Stomach (tissue), 9 donors: ENCODE results near the gene ATP9A. TPM values are rescaled to one million over a fixed set of nuclear protein-coding genes. Genes with fewer than 3 reads are reported as not detected.

Experiments used
- DNase-seq, 2 donors: peaks; one replicate each; pipeline versions ENCODE4 v3.0.0 to v3.0.0-alpha.2; 2013 to 2019
- H3K27ac ChIP-seq, 5 donors: fragments of 200-600 bp in 4 of 5; sonication (generic) in 4 of 5; one replicate each; pipeline ENCODE4 v1.5.1; 2013 to 2019; ENCODE audit warnings: mild to moderate bottlenecking in 1 of 5, moderate library complexity in 1 of 5
- H3K27me3 ChIP-seq, 3 donors: fragments of 200-600 bp; sonication (generic); one replicate each; pipeline ENCODE4 v1.5.1; 2017 to 2019; ENCODE audit warnings: mixed run types in 1 of 3
- H3K36me3 ChIP-seq, 4 donors: fragments of 200-600 bp; sonication (generic); 1 replicate in 3 of 4; 2 replicates in 1 of 4; pipeline ENCODE4 v1.5.1; 2016 to 2019
- H3K4me1 ChIP-seq, 4 donors: fragments of 200-600 bp; sonication (generic); one replicate each; pipeline ENCODE4 v1.5.1; 2016 to 2019
- H3K4me3 ChIP-seq, 4 donors: fragments of 200-600 bp; sonication (generic) in 3 of 4; one replicate each; pipeline ENCODE4 v1.5.1; 2016 to 2019; ENCODE audit warnings: mild to moderate bottlenecking in 1 of 4
- H3K9me3 ChIP-seq, 4 donors: fragments of 200-600 bp; sonication (generic); one replicate each; pipeline ENCODE4 v1.5.1; 2016 to 2019
- EP300 ChIP-seq: sonication (generic); formaldehyde crosslinking; IDR thresholded peaks from one replicate; pipeline ENCODE4 v1.6.1; 2017; ENCODE audit warnings: antibody characterized with exemption
- POLR2A ChIP-seq, 4 donors: fragments of 450-650 bp; IDR thresholded peaks; one replicate each; pipeline ENCODE4 v1.6.1; 2016; ENCODE audit warnings: antibody characterized with exemption in 4 of 4, control low read depth in 2 of 4, mild to moderate bottlenecking in 1 of 4, moderate library complexity in 1 of 4
- POLR2AphosphoS5 ChIP-seq, 3 donors: sonication (generic); formaldehyde crosslinking; IDR thresholded peaks; one replicate each; pipeline ENCODE4 v1.6.1; 2016; ENCODE audit warnings: antibody characterized with exemption in 3 of 3
- WGBS, 5 donors: extraction: QIAGEN DNeasy Blood & Tissue Kit in 3 of 5; methylation state at CpG; one replicate each; pipeline versions ENCODE4 v1.1.5 to v1.1.7; 2013 to 2018; 5-methylcytosine and 5-hydroxymethylcytosine counted together
- intact Hi-C: fragments of 100-400 bp; cut with DNase I; formaldehyde crosslinking; loops from one replicate; pipeline ENCODE4 v1.15.1; 2023; ENCODE audit warnings: low total_unique reads
- polyA plus RNA-seq, 3 donors: library from polyadenylated mRNA; stranded (reverse); fragments of 200-250 nt; gene quantifications; one replicate each; pipeline ENCODE4 v1.2.3, GENCODE V29; 2013
- total RNA-seq, 5 donors: library from RNA; depleted of rRNA; stranded (reverse); fragments of >200 nt; gene quantifications; one replicate each; pipeline versions ENCODE4 v1.1.0 to v1.2.3, GENCODE V29; 2014 to 2016
- TF ChIP-seq, protein P1 (sequence below), 7 experiments: fragments of 450-650 bp in 4 of 7; fragments of 200-600 bp in 3 of 7; sonication (generic) in 3 of 7; IDR thresholded peaks; one replicate each; pipeline ENCODE4 v1.5.1; 2016 to 2019; ENCODE audit warnings: antibody characterized with exemption in 7 of 7, control low read depth in 2 of 7, mild to moderate bottlenecking in 1 of 7
- donor health status: healthy with polysubstance abuse.
- donor health status: Bipolar disorder and iron deficiency.
- donor health status: healthy.

The ATP9A gene
- total and polyA plus RNA-seq, 8 donors: 3.2 to 58.9 (median 12.7) TPM

- Histone ChIP-seq H3K36me3 (peaks cover 0 to 11% (median 9%) of the 10 kb centered on the region in 4 donors), H3K4me3 (no peak overlapping the region), H3K27ac (peak overlapping the region in 1 of 5 donors; percentile 66), H3K4me1 (peaks cover 12 to 27% (median 18%) of the 10 kb centered on the region in 4 donors), H3K9me3 (no peaks in the 10 kb centered on the region), H3K27me3 (no peaks in the 10 kb centered on the region)
- WGBS, 5 donors: 60 to 88% (median 70%) methylated on average over 2 of the region's 2 CpGs
- intact Hi-C loops: no loop called here
- no peak for DNase-seq
- TF ChIP-seq POLR2AphosphoS5 (IDR thresholded peaks at IDR 0.05) (no peak), EP300 (no peak), POLR2A (IDR thresholded peaks at IDR 0.05) (no peak)
- TF ChIP-seq, protein P1, sequence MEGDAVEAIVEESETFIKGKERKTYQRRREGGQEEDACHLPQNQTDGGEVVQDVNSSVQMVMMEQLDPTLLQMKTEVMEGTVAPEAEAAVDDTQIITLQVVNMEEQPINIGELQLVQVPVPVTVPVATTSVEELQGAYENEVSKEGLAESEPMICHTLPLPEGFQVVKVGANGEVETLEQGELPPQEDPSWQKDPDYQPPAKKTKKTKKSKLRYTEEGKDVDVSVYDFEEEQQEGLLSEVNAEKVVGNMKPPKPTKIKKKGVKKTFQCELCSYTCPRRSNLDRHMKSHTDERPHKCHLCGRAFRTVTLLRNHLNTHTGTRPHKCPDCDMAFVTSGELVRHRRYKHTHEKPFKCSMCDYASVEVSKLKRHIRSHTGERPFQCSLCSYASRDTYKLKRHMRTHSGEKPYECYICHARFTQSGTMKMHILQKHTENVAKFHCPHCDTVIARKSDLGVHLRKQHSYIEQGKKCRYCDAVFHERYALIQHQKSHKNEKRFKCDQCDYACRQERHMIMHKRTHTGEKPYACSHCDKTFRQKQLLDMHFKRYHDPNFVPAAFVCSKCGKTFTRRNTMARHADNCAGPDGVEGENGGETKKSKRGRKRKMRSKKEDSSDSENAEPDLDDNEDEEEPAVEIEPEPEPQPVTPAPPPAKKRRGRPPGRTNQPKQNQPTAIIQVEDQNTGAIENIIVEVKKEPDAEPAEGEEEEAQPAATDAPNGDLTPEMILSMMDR (IDR thresholded peaks at IDR 0.05): no peak
These were observed 174.6 kb downstream of the ATP9A start for GRCh38 chr20:51593584-51593983.

DNA sequence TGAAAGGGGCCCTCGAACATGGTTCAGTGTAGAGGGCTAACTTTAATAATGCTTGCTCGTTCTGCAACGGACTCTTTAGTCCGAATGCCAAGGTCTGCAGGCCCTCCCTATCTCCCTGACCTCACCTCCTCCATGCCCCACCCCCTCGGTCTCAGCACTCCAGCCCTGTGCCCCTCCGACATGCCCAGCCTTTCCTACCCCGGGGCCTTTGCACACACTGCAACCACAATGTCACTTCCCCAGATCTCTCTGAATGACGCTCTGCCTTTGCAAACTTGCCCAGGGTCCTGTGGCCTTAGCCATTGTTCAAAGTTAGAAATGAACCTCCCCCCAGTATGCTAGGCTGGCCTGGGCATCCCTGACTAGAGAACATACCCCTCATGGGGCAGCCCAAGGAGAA lies 175.6 kb downstream of the ATP9A start:
- 94 to 98% (median 95%) methylated on average over 8 of the region's 8 CpGs for WGBS, 5 donors
- no peak overlapping the region for H3K4me3 ChIP-seq
- no peaks in the 10 kb centered on the region for H3K9me3 ChIP-seq
- H3K27me3 ChIP-seq: no peaks in the 10 kb centered on the region
- H3K27ac ChIP-seq: no peak overlapping the region
- H3K4me1 ChIP-seq: peaks cover 12 to 27% (median 18%) of the 10 kb centered on the region in 4 donors
- peaks cover 0 to 1% (median 0%) of the 10 kb centered on the region in 4 donors for H3K36me3 ChIP-seq
- TF ChIP-seq, protein P1 (IDR thresholded peaks at IDR 0.05): no peak
- TF ChIP-seq POLR2AphosphoS5 (IDR thresholded peaks at IDR 0.05) (no peak), POLR2A (IDR thresholded peaks at IDR 0.05) (no peak), EP300 (no peak)
- intact Hi-C loops: no loop called here
- no peak for DNase-seq

GRCh38 chr20:51591871-51592270 lies 176.3 kb downstream of the ATP9A start:
- Histone ChIP-seq H3K27ac (no peak overlapping the region), H3K4me1 (peaks cover 12 to 27% (median 18%) of the 10 kb centered on the region in 4 donors), H3K4me3 (no peak overlapping the region), H3K27me3 (no peaks in the 10 kb centered on the region), H3K36me3 (no peaks in the 10 kb centered on the region), H3K9me3 (no peaks in the 10 kb centered on the region)
- no peak for DNase-seq
- no peak for TF ChIP-seq POLR2A (IDR thresholded peaks at IDR 0.05)
- no peak for TF ChIP-seq POLR2AphosphoS5 (IDR thresholded peaks at IDR 0.05)
- TF ChIP-seq, protein P1 (IDR thresholded peaks at IDR 0.05): no peak
- TF ChIP-seq EP300: no peak
- intact Hi-C loops: no loop called here
- WGBS, 5 donors: 87 to 92% (median 90%) methylated on average over 10 of the region's 10 CpGs

GRCh38 chr20:51588762-51589161 lies 179.4 kb downstream of the ATP9A start:
- Histone ChIP-seq H3K4me1 (peaks cover 2 to 6% (median 4%) of the 10 kb centered on the region in 4 donors), H3K27ac (no peak overlapping the region), H3K4me3 (no peak overlapping the region), H3K9me3 (no peaks in the 10 kb centered on the region), H3K27me3 (no peaks in the 10 kb centered on the region), H3K36me3 (no peaks in the 10 kb centered on the region)
- 60 to 70% (median 64%) methylated on average over 3 of the region's 3 CpGs for WGBS, 5 donors
- DNase-seq: no peak
- intact Hi-C loops: no loop called here
- TF ChIP-seq, protein P1 (IDR thresholded peaks at IDR 0.05): no peak
- TF ChIP-seq POLR2AphosphoS5 (IDR thresholded peaks at IDR 0.05): no peak
